Lung (tissue), 12 donors: Measurements from ENCODE around the gene TRIM14. TPM values are rescaled to one million over a fixed set of nuclear protein-coding genes. Genes with fewer than 3 reads are reported as not detected.
A peak's percentile ranks its signal among the peaks of the same experiment; 100 is the strongest.

Experiments
- ATAC-seq: fragments of 200-7000 bp; cut with Tn5 transposase; one replicate; pipeline ENCODE4 v1.9.1; 2020; ENCODE audit warnings: moderate number of reproducible peaks; ENCODE audit not compliant: insufficient read depth, low FRiP score
- DNase-seq, 3 donors: peaks; one replicate each; pipeline ENCODE4 v3.0.0-alpha.2; 2013 to 2017
- H3K27ac ChIP-seq, 2 donors: one replicate each; pipeline ENCODE4 v1.5.1; 2013; ENCODE audit warnings: mild to moderate bottlenecking in 2 of 2, moderate library complexity in 2 of 2, control low read depth in 1 of 2, inconsistent platforms in 1 of 2, low read depth in 1 of 2, low read length in 1 of 2
- H3K27me3 ChIP-seq, 3 donors: one replicate each; pipeline ENCODE4 v1.5.1; 2013; ENCODE audit warnings: low read length in 2 of 3; ENCODE audit not compliant: control insufficient read depth in 3 of 3, insufficient read depth in 3 of 3
- H3K36me3 ChIP-seq, 4 donors: one replicate each; pipeline ENCODE4 v1.5.1; 2013; ENCODE audit warnings: low read length in 4 of 4, mild to moderate bottlenecking in 1 of 4, moderate library complexity in 1 of 4; ENCODE audit not compliant: control insufficient read depth in 4 of 4, insufficient read depth in 4 of 4
- H3K4me1 ChIP-seq, 5 donors: one replicate each; pipeline ENCODE4 v1.5.1; 2013; ENCODE audit warnings: low read length in 5 of 5, mild to moderate bottlenecking in 2 of 5, moderate library complexity in 1 of 5; ENCODE audit not compliant: control insufficient read depth in 5 of 5, insufficient read depth in 5 of 5
- H3K4me3 ChIP-seq: one replicate; pipeline ENCODE4 v1.5.1; 2013; ENCODE audit warnings: mild to moderate bottlenecking, control low read depth, moderate library complexity
- H3K9ac ChIP-seq, 2 donors: one replicate each; pipeline ENCODE4 v1.5.1; 2013; ENCODE audit warnings: low read length in 2 of 2, control low read depth in 1 of 2; ENCODE audit not compliant: insufficient read depth in 1 of 2
- H3K9me3 ChIP-seq, 4 donors: one replicate each; pipeline ENCODE4 v1.5.1; 2013; ENCODE audit warnings: low read length in 3 of 4, mild to moderate bottlenecking in 1 of 4, moderate library complexity in 1 of 4; ENCODE audit not compliant: control insufficient read depth in 4 of 4, insufficient read depth in 3 of 4
- WGBS, 2 donors: extraction: QIAGEN DNeasy Blood & Tissue Kit; methylation state at CpG; one replicate each; pipeline ENCODE4 v1.1.7; 2013; 5-methylcytosine and 5-hydroxymethylcytosine counted together
- polyA plus RNA-seq, 2 donors: library from polyadenylated mRNA; stranded (reverse); fragments of 200-250 nt; gene quantifications; one replicate each; pipeline ENCODE4 v1.2.1, GENCODE V29; 2013
- total RNA-seq, 2 donors: library from RNA; depleted of rRNA in 1 of 2; stranded (reverse); fragments of >200 nt in 1 of 2; gene quantifications; one replicate each; pipeline ENCODE4 v1.2.1, GENCODE V29; 2014 to 2021
- TF ChIP-seq, protein P1 (sequence below): IDR thresholded peaks from 2 replicates; pipeline ENCODE4 v1.5.1; 2012; ENCODE audit warnings: mild to moderate bottlenecking; ENCODE audit errors: control extremely low read depth, extremely low read depth
- donor health status: control.
- donor health status: control.
- donor health status: Bipolar disorder and iron deficiency.
- donor health status: healthy.
- donor health status: DM: yes; HTN: yes; CAD: no.

Gene TRIM14
- total and polyA plus RNA-seq, 4 donors, result 5.0 to 42.7 (median 12.1) TPM

- peak; percentile 99 for ATAC-seq
- TF ChIP-seq, protein P1, sequence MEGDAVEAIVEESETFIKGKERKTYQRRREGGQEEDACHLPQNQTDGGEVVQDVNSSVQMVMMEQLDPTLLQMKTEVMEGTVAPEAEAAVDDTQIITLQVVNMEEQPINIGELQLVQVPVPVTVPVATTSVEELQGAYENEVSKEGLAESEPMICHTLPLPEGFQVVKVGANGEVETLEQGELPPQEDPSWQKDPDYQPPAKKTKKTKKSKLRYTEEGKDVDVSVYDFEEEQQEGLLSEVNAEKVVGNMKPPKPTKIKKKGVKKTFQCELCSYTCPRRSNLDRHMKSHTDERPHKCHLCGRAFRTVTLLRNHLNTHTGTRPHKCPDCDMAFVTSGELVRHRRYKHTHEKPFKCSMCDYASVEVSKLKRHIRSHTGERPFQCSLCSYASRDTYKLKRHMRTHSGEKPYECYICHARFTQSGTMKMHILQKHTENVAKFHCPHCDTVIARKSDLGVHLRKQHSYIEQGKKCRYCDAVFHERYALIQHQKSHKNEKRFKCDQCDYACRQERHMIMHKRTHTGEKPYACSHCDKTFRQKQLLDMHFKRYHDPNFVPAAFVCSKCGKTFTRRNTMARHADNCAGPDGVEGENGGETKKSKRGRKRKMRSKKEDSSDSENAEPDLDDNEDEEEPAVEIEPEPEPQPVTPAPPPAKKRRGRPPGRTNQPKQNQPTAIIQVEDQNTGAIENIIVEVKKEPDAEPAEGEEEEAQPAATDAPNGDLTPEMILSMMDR, result no peak
- 0 to 1% methylated on average over 60 to 80 of the region's 80 CpGs for WGBS, 2 donors
- peaks cover 4 to 6% (median 4%) of the 10 kb centered on the region in 4 donors for H3K36me3 ChIP-seq
- H3K4me3 ChIP-seq, result peak within 1 kb of the TSS; percentile 79
- H3K27ac ChIP-seq, result peak within 1 kb of the TSS; percentile 94 to 99
- DNase-seq, result peak; percentile 92 to 95 (median 94)
- H3K9me3 ChIP-seq, result no peaks in the 10 kb centered on the region
- no peaks in the 10 kb centered on the region for H3K27me3 ChIP-seq
- H3K9ac ChIP-seq, result peak within 1 kb of the TSS; percentile 41 to 83
- peaks cover 0 to 8% (median 5%) of the 10 kb centered on the region in 5 donors for H3K4me1 ChIP-seq
Measured at GRCh38 chr9:98056269-98057137, 62.5 kb downstream of the TRIM14 start, which contains the start of gene NANS. Gene NANS (plus strand): TSS chr9:98056732. CDS start chr9:98056809, 77 bp downstream.

DNA sequence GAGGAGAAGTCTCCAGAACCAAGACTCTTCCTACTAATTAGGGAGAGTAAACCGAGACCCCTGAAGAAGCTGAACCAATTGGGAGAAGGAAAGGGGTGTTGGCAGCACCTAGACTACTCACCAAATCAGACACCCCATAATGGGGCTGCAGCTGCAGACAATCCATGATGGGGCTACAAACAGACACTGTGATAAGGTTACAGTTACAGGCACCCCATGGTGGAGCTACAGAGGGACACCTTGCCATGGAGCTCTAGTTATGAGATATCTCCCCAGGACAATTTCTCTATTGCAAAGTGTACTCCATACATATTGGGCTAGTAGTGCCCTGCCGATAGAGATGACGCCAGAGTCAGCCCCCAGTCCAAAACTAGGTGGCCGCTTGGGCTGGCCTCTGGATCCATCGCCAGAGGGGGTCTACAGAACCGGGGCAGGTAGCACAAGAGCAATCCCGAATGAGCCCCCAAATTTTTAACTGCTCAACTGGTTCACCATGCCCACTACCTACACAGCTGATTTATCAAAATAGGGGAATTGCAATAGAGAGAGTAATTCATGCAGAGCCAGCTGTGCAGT, 64.6 kb downstream of the TRIM14 start:
- no peak for ATAC-seq
- Histone ChIP-seq H3K36me3 (no peaks in the 10 kb centered on the region), H3K9me3 (no peaks in the 10 kb centered on the region), H3K27ac (no peak overlapping the region), H3K4me3 (no peak overlapping the region), H3K9ac (no peak overlapping the region), H3K4me1 (peaks cover 0 to 8% (median 5%) of the 10 kb centered on the region in 5 donors), H3K27me3 (no peaks in the 10 kb centered on the region)
- DNase-seq, result no peak
- WGBS, 2 donors, result 97% methylated on average over 7 of the region's 7 CpGs
- TF ChIP-seq, protein P1, result no peak

GRCh38 chr9:98050351-98050750, 68.7 kb downstream of the TRIM14 start:
- H3K27me3 ChIP-seq, result no peaks in the 10 kb centered on the region
- DNase-seq (no peak), ATAC-seq (no peak)
- H3K4me1 ChIP-seq, result no peaks in the 10 kb centered on the region
- H3K27ac ChIP-seq, result no peak overlapping the region
- no peak overlapping the region for H3K9ac ChIP-seq
- 94 to 96% methylated on average over 4 of the region's 4 CpGs for WGBS, 2 donors
- H3K4me3 ChIP-seq, result no peak overlapping the region
- H3K36me3 ChIP-seq, result no peaks in the 10 kb centered on the region
- TF ChIP-seq, protein P1, result no peak
- no peaks in the 10 kb centered on the region for H3K9me3 ChIP-seq
